Measurements from ENCODE around the gene TRMT44. TPM values are rescaled to one million over a fixed set of nuclear protein-coding genes. Genes with fewer than 3 reads are reported as not detected.

Gene TRMT44
- total RNA-seq, 1 experiment from 2014 or later: 24.4 TPM

DNA sequence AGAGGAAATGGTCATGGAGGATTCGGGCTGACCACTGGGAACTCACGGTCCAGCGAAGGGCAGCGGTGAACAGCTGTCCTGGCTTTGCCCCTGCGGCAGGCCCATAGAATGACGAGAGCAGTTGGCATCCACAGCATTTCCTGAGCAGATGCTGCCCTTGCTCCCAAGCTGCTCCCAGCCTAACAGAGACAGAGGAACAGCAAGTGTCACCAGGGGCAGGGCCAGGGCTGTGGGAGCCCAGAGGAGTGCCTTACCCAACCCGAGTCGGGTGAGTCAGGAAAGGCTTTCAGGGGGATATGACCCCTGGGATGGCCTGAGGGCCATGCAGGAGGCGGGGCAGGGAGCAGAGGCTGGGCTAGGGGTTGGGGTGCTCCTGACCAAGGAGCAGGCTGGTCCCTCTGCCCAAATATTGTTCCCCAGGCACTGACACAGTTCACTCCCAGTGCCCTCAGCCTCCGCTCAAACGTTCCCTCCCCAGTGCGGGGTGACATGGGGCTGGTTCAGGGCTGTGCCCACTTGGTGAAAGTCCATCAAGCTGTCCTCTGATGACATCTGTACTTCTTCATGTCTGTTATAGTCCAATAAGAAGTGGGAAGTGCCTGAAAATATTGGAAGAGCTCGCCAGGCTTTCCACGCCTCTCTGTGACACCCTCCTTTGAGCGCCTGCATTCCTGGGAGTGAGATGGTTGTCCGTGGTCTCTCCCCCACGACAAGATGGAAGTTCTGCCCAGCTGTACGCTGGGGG lies 74.9 kb downstream of the TRMT44 start:
- Mint-ChIP-seq H3K4me3 (ENCODE audit: unreplicated experiment) (no peak overlapping the region), H3K27ac (ENCODE audit: low read depth, unreplicated experiment) (no peak overlapping the region), H3K36me3 (ENCODE audit: insufficient read depth, unreplicated experiment) (peaks cover 5% of the 10 kb centered on the region), H3K27me3 (ENCODE audit: insufficient read depth, unreplicated experiment) (peaks cover 9% of the 10 kb centered on the region), H3K9me3 (ENCODE audit: unreplicated experiment) (peaks cover 6% of the 10 kb centered on the region), H3K4me1 (ENCODE audit: insufficient read depth, unreplicated experiment) (no peaks in the 10 kb centered on the region)
- POLR2A ChIA-PET: interaction anchor here (0.7 kb wide), 1 partner anchor 14 kb away, joined by 4 read pairs; no protein-coding TSS in a partner anchor
- CTCF ChIA-PET: interaction anchor here (1.0 kb wide), 1 partner anchor 46 kb away, joined by 3 read pairs; no protein-coding TSS in a partner anchor
- BruUV-seq (replicated peaks): no TSS peak
- intact Hi-C loops (cut with micrococcal nuclease): no loop called here
- TF ChIP-seq, protein P1, sequence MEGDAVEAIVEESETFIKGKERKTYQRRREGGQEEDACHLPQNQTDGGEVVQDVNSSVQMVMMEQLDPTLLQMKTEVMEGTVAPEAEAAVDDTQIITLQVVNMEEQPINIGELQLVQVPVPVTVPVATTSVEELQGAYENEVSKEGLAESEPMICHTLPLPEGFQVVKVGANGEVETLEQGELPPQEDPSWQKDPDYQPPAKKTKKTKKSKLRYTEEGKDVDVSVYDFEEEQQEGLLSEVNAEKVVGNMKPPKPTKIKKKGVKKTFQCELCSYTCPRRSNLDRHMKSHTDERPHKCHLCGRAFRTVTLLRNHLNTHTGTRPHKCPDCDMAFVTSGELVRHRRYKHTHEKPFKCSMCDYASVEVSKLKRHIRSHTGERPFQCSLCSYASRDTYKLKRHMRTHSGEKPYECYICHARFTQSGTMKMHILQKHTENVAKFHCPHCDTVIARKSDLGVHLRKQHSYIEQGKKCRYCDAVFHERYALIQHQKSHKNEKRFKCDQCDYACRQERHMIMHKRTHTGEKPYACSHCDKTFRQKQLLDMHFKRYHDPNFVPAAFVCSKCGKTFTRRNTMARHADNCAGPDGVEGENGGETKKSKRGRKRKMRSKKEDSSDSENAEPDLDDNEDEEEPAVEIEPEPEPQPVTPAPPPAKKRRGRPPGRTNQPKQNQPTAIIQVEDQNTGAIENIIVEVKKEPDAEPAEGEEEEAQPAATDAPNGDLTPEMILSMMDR (IDR thresholded peaks at IDR 0.05; ENCODE audit: unreplicated experiment): no peak
- peak; percentile 38 for DNase-seq (ENCODE audit: unreplicated experiment)

DNA sequence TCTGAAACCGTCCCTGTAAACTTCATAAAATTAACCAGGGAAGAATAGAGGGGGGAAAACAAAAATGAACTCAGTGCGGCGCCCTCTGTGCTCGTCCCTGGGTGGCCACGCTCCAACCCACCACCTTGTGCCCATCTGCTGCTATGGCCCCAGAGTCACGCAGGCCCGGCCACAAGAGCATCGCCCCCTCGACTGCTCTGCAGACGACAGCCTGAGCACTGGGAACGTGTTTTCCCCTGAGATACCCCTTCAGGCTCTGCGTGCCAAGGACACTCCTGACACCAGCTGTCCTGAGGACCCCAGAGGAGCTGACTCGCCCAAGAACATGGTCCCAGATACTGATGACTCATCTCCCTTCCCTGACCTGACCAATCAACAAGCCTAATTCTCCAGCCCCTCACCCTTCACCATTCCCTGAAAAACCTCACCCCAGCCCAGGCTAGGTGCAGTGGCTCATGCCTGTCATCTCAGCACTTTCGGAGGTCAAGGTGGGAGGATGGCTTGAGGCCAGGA lies 75.5 kb downstream of the TRMT44 start:
- intact Hi-C loops (cut with micrococcal nuclease): no loop called here
- no peak for DNase-seq (ENCODE audit: unreplicated experiment)
- Mint-ChIP-seq H3K27me3 (ENCODE audit: insufficient read depth, unreplicated experiment) (peaks cover 3% of the 10 kb centered on the region), H3K27ac (ENCODE audit: low read depth, unreplicated experiment) (no peak overlapping the region), H3K36me3 (ENCODE audit: insufficient read depth, unreplicated experiment) (peaks cover 5% of the 10 kb centered on the region), H3K4me1 (ENCODE audit: insufficient read depth, unreplicated experiment) (no peaks in the 10 kb centered on the region), H3K4me3 (ENCODE audit: unreplicated experiment) (no peak overlapping the region), H3K9me3 (ENCODE audit: unreplicated experiment) (peaks cover 8% of the 10 kb centered on the region)
- CTCF ChIA-PET: interaction anchor here (0.6 kb wide), 1 partner anchor 12 kb away, joined by 3 read pairs; no protein-coding TSS in a partner anchor
- POLR2A ChIA-PET: no interaction called here
- TF ChIP-seq, protein P1 (IDR thresholded peaks at IDR 0.05; ENCODE audit: unreplicated experiment): no peak
- BruUV-seq (replicated peaks): no TSS peak

DNA sequence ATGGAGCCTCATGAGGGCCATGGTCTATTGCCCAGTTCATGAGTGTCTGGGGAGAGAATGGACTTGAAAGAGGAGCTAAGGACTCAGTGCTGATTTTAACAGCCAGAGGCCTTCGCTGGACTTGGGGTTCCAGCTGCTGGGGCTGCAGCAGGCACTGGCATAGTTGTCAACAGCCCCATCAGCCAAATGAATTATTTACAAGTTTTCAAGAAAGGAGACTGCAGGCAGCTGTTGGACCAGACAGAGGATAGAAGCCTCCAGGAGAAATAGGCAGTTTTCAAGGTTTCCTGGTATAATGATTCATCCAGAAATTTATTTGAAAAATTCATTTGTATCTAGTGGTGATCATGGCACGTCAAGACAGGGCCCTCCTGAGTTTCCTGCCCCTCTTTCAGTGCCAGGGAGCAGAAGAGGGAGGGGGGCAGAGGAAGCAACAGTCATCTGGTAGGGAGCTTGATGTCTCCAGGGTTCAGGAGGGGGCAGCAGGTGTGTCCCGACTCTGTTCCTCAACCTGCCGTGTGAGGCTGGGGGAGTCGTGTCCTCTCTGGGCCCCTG lies 76.5 kb downstream of the TRMT44 start:
- DNase-seq (ENCODE audit: unreplicated experiment): no peak
- no peaks in the 10 kb centered on the region for H3K4me1 Mint-ChIP-seq (ENCODE audit: insufficient read depth, unreplicated experiment)
- no TSS peak for BruUV-seq (replicated peaks)
- H3K36me3 Mint-ChIP-seq (ENCODE audit: insufficient read depth, unreplicated experiment): peaks cover 5% of the 10 kb centered on the region
- intact Hi-C loops (cut with micrococcal nuclease): no loop called here
- no peaks in the 10 kb centered on the region for H3K27me3 Mint-ChIP-seq (ENCODE audit: insufficient read depth, unreplicated experiment)
- no peak overlapping the region for H3K27ac Mint-ChIP-seq (ENCODE audit: low read depth, unreplicated experiment)
- H3K9me3 Mint-ChIP-seq (ENCODE audit: unreplicated experiment): peaks cover 8% of the 10 kb centered on the region
- TF ChIP-seq, protein P1 (IDR thresholded peaks at IDR 0.05; ENCODE audit: unreplicated experiment): no peak
- ChIA-PET POLR2A (no interaction called here), CTCF (interaction anchor here (0.7 kb wide), 1 partner anchor 380 kb away, joined by 3 read pairs; no protein-coding TSS in a partner anchor)
- no peak overlapping the region for H3K4me3 Mint-ChIP-seq (ENCODE audit: unreplicated experiment)

DNA sequence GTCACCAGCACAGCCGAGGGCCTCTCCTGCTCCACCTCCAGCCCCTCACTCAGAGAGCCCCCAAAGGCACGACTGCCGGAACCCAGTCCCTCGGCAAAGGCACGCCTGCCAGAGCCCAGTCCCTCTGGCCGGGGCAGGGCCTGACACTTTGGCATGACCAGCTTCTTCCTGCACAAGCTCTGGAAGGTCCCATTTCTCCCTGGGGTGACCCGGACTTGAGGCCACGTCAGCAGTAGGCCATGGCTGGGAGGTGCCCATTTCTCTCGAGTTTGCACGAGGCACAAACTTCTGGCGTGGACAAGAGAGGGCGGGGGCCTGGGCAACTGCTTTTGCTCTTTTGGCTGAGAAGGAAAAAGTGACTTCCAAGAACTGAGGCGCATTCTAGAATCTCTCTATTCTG lies 77.4 kb downstream of the TRMT44 start:
- CTCF ChIA-PET: no interaction called here
- no peaks in the 10 kb centered on the region for H3K4me1 Mint-ChIP-seq (ENCODE audit: insufficient read depth, unreplicated experiment)
- intact Hi-C loops (cut with micrococcal nuclease): no loop called here
- peaks cover 5% of the 10 kb centered on the region for H3K36me3 Mint-ChIP-seq (ENCODE audit: insufficient read depth, unreplicated experiment)
- DNase-seq (ENCODE audit: unreplicated experiment): no peak
- BruUV-seq (replicated peaks): no TSS peak
- H3K27ac Mint-ChIP-seq (ENCODE audit: low read depth, unreplicated experiment): no peak overlapping the region
- POLR2A ChIA-PET: interaction anchor here (0.7 kb wide), 1 partner anchor 21 kb away, joined by 3 read pairs; no protein-coding TSS in a partner anchor
- peaks cover 1% of the 10 kb centered on the region for H3K27me3 Mint-ChIP-seq (ENCODE audit: insufficient read depth, unreplicated experiment)
- TF ChIP-seq, protein P1 (IDR thresholded peaks at IDR 0.05; ENCODE audit: unreplicated experiment): no peak
- peaks cover 8% of the 10 kb centered on the region for H3K9me3 Mint-ChIP-seq (ENCODE audit: unreplicated experiment)
- H3K4me3 Mint-ChIP-seq (ENCODE audit: unreplicated experiment): no peak overlapping the region

Measured in MCF 10A (cell line).